HG02759 (cell line): ENCODE data around the gene CA9.
"Not testable (repeated sequence)": the region's sequence is repeated elsewhere in the genome, so short reads cannot be mapped to it uniquely, and the experiment has no call there.

Source experiments
- ATAC-seq: cut with Tn5 transposase; IDR thresholded peaks from one replicate; pipeline ENCODE4 v1.9.1; 2021; ENCODE audit warnings: mild to moderate bottlenecking, moderate library complexity; ENCODE audit not compliant: unreplicated experiment

The CA9 gene

GRCh38 chr9:35673132-35674024 is at the start of gene CA9:
TSS of gene CA9 (plus strand) at chr9:35673928. CDS start at chr9:35673960, 32 bp downstream.
- ATAC-seq = no peak

GRCh38 chr9:35627575-35627974 is 46.2 kb upstream of the CA9 start:
- no peak for ATAC-seq

- ATAC-seq = no peak
Measured at GRCh38 chr9:35628389-35628991, 45.2 kb upstream of the CA9 start.

GRCh38 chr9:35629597-35629996 is 44.1 kb upstream of the CA9 start:
- ATAC-seq = no peak

- no peak for ATAC-seq
Measured at GRCh38 chr9:35635730-35636129, 38.0 kb upstream of the CA9 start.

- no peak for ATAC-seq
Measured at GRCh38 chr9:35636135-35636876, 37.4 kb upstream of the CA9 start.

GRCh38 chr9:35636877-35637246 is 36.9 kb upstream of the CA9 start:
- ATAC-seq = not testable (repeated sequence)

GRCh38 chr9:35637427-35637955 is 36.2 kb upstream of the CA9 start:
- not testable (repeated sequence) for ATAC-seq

- not testable (repeated sequence) for ATAC-seq
Measured at GRCh38 chr9:35638751-35639150, 35.0 kb upstream of the CA9 start.

- not testable (repeated sequence) for ATAC-seq
Measured at GRCh38 chr9:35639225-35639624, 34.5 kb upstream of the CA9 start.

- ATAC-seq = no peak
Measured at GRCh38 chr9:35639631-35640030, 34.1 kb upstream of the CA9 start.

- ATAC-seq = not testable (repeated sequence)
Measured at GRCh38 chr9:35640431-35640830, 33.3 kb upstream of the CA9 start.

- ATAC-seq = not testable (repeated sequence)
Measured at GRCh38 chr9:35641478-35641877, 32.2 kb upstream of the CA9 start.

- ATAC-seq = no peak
Measured at GRCh38 chr9:35643046-35643445, 30.7 kb upstream of the CA9 start.

- not testable (repeated sequence) for ATAC-seq
Measured at GRCh38 chr9:35645736-35646135, 28.0 kb upstream of the CA9 start.

- ATAC-seq = no peak
Measured at GRCh38 chr9:35646153-35646532, 27.6 kb upstream of the CA9 start.

- peak; percentile 90 for ATAC-seq
Measured at GRCh38 chr9:35646533-35647265, 27.0 kb upstream of the CA9 start.

- no peak for ATAC-seq
Measured at GRCh38 chr9:35649431-35650340, 24.0 kb upstream of the CA9 start.

GRCh38 chr9:35650341-35651158 is 23.2 kb upstream of the CA9 start, which contains the start of gene SIT1:
TSS of gene SIT1 (minus strand) at chr9:35650931. CDS start at chr9:35650853, 78 bp downstream.
- no peak for ATAC-seq
